CD14-positive monocyte (primary cell): ENCODE data around the gene SH3BP5L. TPM values are rescaled to one million over a fixed set of nuclear protein-coding genes. Genes with fewer than 3 reads are reported as not detected.
"Not testable (repeated sequence)": the region's sequence is repeated elsewhere in the genome, so short reads cannot be mapped to it uniquely, and the experiment has no call there.

Experiments used
- DNase-seq, 3 donors: peaks; one replicate each; pipeline ENCODE4 v3.0.0-alpha.2; 2011 to 2022
- H2AFZ ChIP-seq: 2 replicates; pipeline ENCODE4 v1.6.0; 2012; ENCODE audit warnings: mild to moderate bottlenecking, low read depth, low read length, inconsistent platforms; ENCODE audit not compliant: insufficient read depth, poor library complexity, severe bottlenecking
- H3K27ac ChIP-seq, 2 donors: 1 replicate in 1 of 2; 2 replicates in 1 of 2; pipeline ENCODE4 v1.5.1; 2012 to 2013; ENCODE audit warnings: low read length in 2 of 2, control low read depth in 1 of 2, inconsistent platforms in 1 of 2, low read depth in 1 of 2, mild to moderate bottlenecking in 1 of 2
- H3K27me3 ChIP-seq, 2 donors: one replicate each; pipeline versions ENCODE4 v1.6.0 to v1.6.1; 2011 to 2013; ENCODE audit warnings: low read length in 2 of 2; ENCODE audit not compliant: control insufficient read depth in 2 of 2, insufficient read depth in 2 of 2
- H3K36me3 ChIP-seq, 2 donors: replicated peaks in 1 of 2; 1 replicate in 1 of 2; 2 replicates in 1 of 2; pipeline versions ENCODE4 v1.5.1 to v1.6.1; 2012 to 2013; ENCODE audit warnings: low read length in 2 of 2, control low read depth in 1 of 2, inconsistent platforms in 1 of 2, mild to moderate bottlenecking in 1 of 2; ENCODE audit not compliant: insufficient read depth in 2 of 2, control insufficient read depth in 1 of 2
- H3K4me1 ChIP-seq, 2 donors: 1 replicate in 1 of 2; 2 replicates in 1 of 2; pipeline versions ENCODE4 v1.5.1 to v1.6.1; 2012 to 2013; ENCODE audit warnings: low read length in 2 of 2, control low read depth in 1 of 2, inconsistent platforms in 1 of 2, mild to moderate bottlenecking in 1 of 2, moderate library complexity in 1 of 2; ENCODE audit not compliant: insufficient read depth in 2 of 2, control insufficient read depth in 1 of 2
- H3K4me2 ChIP-seq: replicated peaks from 2 replicates; pipeline ENCODE3; 2012; ENCODE audit warnings: low read length, moderate library complexity, mild to moderate bottlenecking; ENCODE audit not compliant: poor library complexity, severe bottlenecking; ENCODE audit errors: extremely low read depth
- H3K4me3 ChIP-seq, 3 experiments: fragments of 200-600 bp in 1 of 3; sonication (generic) in 1 of 3; replicated peaks in 1 of 3; 1 replicate in 2 of 3; 2 replicates in 1 of 3; pipeline ENCODE4 v1.5.1; 2011 to 2013; ENCODE audit warnings: low read length in 3 of 3, mild to moderate bottlenecking in 3 of 3, control low read depth in 2 of 3, low read depth in 2 of 3, inconsistent platforms in 1 of 3, moderate library complexity in 1 of 3
- H3K79me2 ChIP-seq: 2 replicates; pipeline ENCODE4 v1.6.0; 2012; ENCODE audit warnings: mild to moderate bottlenecking, control low read depth, inconsistent platforms, low read length, moderate library complexity; ENCODE audit not compliant: insufficient read depth
- H3K9ac ChIP-seq: 2 replicates; pipeline ENCODE4 v1.6.0; 2017; ENCODE audit warnings: low read length, mild to moderate bottlenecking; ENCODE audit not compliant: insufficient read depth, poor library complexity, severe bottlenecking
- H3K9me3 ChIP-seq, 2 donors: replicated peaks in 1 of 2; 1 replicate in 1 of 2; 2 replicates in 1 of 2; pipeline versions ENCODE4 v1.5.1 to v1.6.1; 2012 to 2013; ENCODE audit warnings: low read length in 2 of 2, control low read depth in 1 of 2; ENCODE audit not compliant: control insufficient read depth in 1 of 2, insufficient read depth in 1 of 2
- H4K20me1 ChIP-seq: 2 replicates; pipeline ENCODE4 v1.6.0; 2012; ENCODE audit warnings: mild to moderate bottlenecking, low read length, control low read depth, moderate library complexity; ENCODE audit not compliant: insufficient read depth
- H3K27ac Mint-ChIP-seq, 7 donors: one replicate each; pipeline ENCODE4 v1.8.0; 2020; ENCODE audit warnings: mild to moderate bottlenecking in 7 of 7, mixed read lengths in 7 of 7, moderate library complexity in 6 of 7, inconsistent platforms in 2 of 7
- H3K27me3 Mint-ChIP-seq, 3 donors: one replicate each; pipeline ENCODE4 v1.8.0; 2021 to 2022; ENCODE audit warnings: low read depth in 3 of 3, mild to moderate bottlenecking in 3 of 3, mixed read lengths in 3 of 3, moderate library complexity in 3 of 3, inconsistent platforms in 1 of 3
- H3K36me3 Mint-ChIP-seq, 2 donors: one replicate each; pipeline ENCODE4 v1.8.0; 2020; ENCODE audit warnings: mixed read lengths in 2 of 2, inconsistent platforms in 1 of 2, mild to moderate bottlenecking in 1 of 2
- H3K4me1 Mint-ChIP-seq: one replicate; pipeline ENCODE4 v1.8.0; 2020; ENCODE audit warnings: mild to moderate bottlenecking, mixed read lengths
- H3K4me3 Mint-ChIP-seq, 2 donors: one replicate each; pipeline ENCODE4 v1.8.0; 2020; ENCODE audit warnings: mild to moderate bottlenecking in 2 of 2, mixed read lengths in 2 of 2, moderate library complexity in 1 of 2
- H3K9me3 Mint-ChIP-seq, 7 donors: one replicate each; pipeline ENCODE4 v1.8.0; 2020 to 2022; ENCODE audit warnings: mixed read lengths in 7 of 7, mild to moderate bottlenecking in 6 of 7, moderate library complexity in 6 of 7, inconsistent platforms in 2 of 7
- CTCF ChIP-seq: fragments of 200-600 bp; IDR thresholded peaks from one replicate; pipeline ENCODE4 v1.8.0; 2022; ENCODE audit warnings: antibody characterized with exemption, mild to moderate bottlenecking
- WGBS: methylation state at CpG from one replicate; pipeline ENCODE4 v1.1.5; 2013; ENCODE audit warnings: missing lambda C conversion rate; ENCODE audit not compliant: insufficient coverage; 5-methylcytosine and 5-hydroxymethylcytosine counted together
- intact Hi-C, 2 donors: fragments of 100-400 bp; cut with micrococcal nuclease; formaldehyde crosslinking; loops; one replicate each; pipeline versions ENCODE4 v1.15.0 to v1.15.1; 2023
- polyA plus RNA-seq, 3 donors: library from polyadenylated mRNA; depleted of rRNA in 1 of 3; unstranded in 2 of 3; stranded (reverse) in 1 of 3; fragments of 300-500 nt in 2 of 3; fragments of >200 nt in 1 of 3; fragmentation: Illumina TruSeq in 2 of 3; gene quantifications; 1 replicate in 2 of 3; 2 replicates in 1 of 3; pipeline ENCODE4 v1.2.3, GENCODE V29; 2012 to 2021

Gene SH3BP5L
- polyA plus RNA-seq, 3 donors: 4.0 to 15.7 (median 4.3) TPM

- no peaks in the 10 kb centered on the region for H3K79me2 ChIP-seq
- H3K4me3 ChIP-seq: no peak overlapping the region
- Mint-ChIP-seq H3K36me3 (peaks cover 0 to 10% of the 10 kb centered on the region in 2 donors), H3K9me3 (peaks cover 6 to 21% (median 9%) of the 10 kb centered on the region in 7 donors), H3K4me3 (no peak overlapping the region), H3K27ac (peak overlapping the region in 6 of 7 donors; percentile 27 to 80 (median 70)), H3K4me1 (peaks cover 44% of the 10 kb centered on the region), H3K27me3 (no peaks in the 10 kb centered on the region)
- TF ChIP-seq CTCF: no peak
- peaks cover 20 to 44% of the 10 kb centered on the region in 2 donors for H3K4me1 ChIP-seq
- H4K20me1 ChIP-seq: no peaks in the 10 kb centered on the region
- intact Hi-C loops: no loop called here
- H3K36me3 ChIP-seq: no peaks in the 10 kb centered on the region
- WGBS: no CpG with 5 or more reads among the region's 3 CpGs
- peak; percentile 57 to 74 (median 70) for DNase-seq
- no peaks in the 10 kb centered on the region for H3K27me3 ChIP-seq
- no peak overlapping the region for H3K4me2 ChIP-seq
- no peak overlapping the region for H2AFZ ChIP-seq
- peak overlapping the region in 1 of 2 donors; percentile 76 for H3K27ac ChIP-seq
- peaks cover 0 to 5% of the 10 kb centered on the region in 2 donors for H3K9me3 ChIP-seq
- no peak overlapping the region for H3K9ac ChIP-seq
Measured at GRCh38 chr1:248798791-248799190, 26.9 kb downstream of the SH3BP5L start.

GRCh38 chr1:248794663-248795062 lies 31.1 kb downstream of the SH3BP5L start:
- DNase-seq, H3K4me3 Mint-ChIP-seq, H3K27me3 Mint-ChIP-seq, H3K9me3 ChIP-seq, H3K27me3 ChIP-seq, H3K36me3 Mint-ChIP-seq, H3K36me3 ChIP-seq, H3K9ac ChIP-seq, H3K4me2 ChIP-seq, H2AFZ ChIP-seq, H3K79me2 ChIP-seq, H3K4me3 ChIP-seq, H4K20me1 ChIP-seq, intact Hi-C loops, H3K27ac Mint-ChIP-seq, H3K27ac ChIP-seq: not testable (repeated sequence)
- WGBS: 100% methylated on average over 1 of the region's 5 CpGs
- H3K4me1 ChIP-seq: peaks cover 32 to 46% of the 10 kb centered on the region in 2 donors
- Mint-ChIP-seq H3K4me1 (peaks cover 47% of the 10 kb centered on the region), H3K9me3 (peaks cover 2 to 15% (median 8%) of the 10 kb centered on the region in 7 donors)
